Sigmoid colon (tissue), 4 donors: ENCODE results near the gene NNT.
"Not testable (repeated sequence)": the region's sequence is repeated elsewhere in the genome, so short reads cannot be mapped to it uniquely, and the experiment has no call there.

Experiments used
- EP300 ChIP-seq, 4 donors: sonication (generic); formaldehyde crosslinking; IDR thresholded peaks; one replicate each; pipeline ENCODE4 v1.6.1; 2017; ENCODE audit warnings: antibody characterized with exemption in 4 of 4
- TF ChIP-seq, protein P1 (sequence below), 4 experiments: fragments of 450-650 bp in 3 of 4; fragments of 200-600 bp in 1 of 4; IDR thresholded peaks; one replicate each; pipeline ENCODE4 v1.5.1; 2016 to 2019; ENCODE audit warnings: antibody characterized with exemption in 4 of 4, mild to moderate bottlenecking in 3 of 4, moderate library complexity in 2 of 4

DNA sequence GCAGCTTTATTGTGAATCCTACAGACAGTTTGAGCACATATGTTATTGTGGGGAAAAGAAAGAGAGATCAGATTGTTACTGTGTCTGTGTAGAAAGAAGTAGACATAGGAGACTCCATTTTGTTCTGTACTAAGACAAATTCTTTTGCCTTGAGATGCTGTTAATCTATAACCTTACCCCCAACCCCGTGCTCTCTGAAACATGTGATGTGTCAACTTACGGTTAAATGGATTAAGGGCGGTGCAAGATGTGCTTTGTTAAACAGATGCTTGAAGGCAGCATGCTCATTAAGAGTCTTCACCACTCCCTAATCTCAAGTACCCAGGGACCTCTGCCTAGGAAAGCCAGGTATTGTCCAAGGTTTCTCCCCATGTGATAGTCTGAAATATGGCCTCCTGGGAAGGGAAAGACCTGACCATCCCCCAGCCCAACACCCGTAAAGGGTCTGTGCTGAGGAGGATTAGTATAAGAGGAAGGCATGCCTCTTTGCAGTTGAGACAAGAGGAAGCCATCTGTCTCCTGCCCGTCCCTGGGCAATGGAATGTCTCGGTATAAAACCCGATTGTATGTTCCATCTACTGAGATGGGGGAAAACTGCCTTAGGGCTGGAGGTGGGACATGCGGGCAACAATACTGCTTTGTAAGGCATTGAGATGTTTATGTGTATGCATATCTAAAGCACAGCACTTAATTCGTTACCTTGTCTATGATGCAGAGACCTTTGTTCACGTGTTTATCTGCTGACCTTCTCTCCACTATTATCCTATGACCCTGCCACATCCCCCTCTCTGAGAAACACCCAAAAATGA, 22.4 kb upstream of the NNT start:
- TF ChIP-seq EP300 (IDR thresholded peaks at IDR 0.05): not testable (repeated sequence)
- TF ChIP-seq, protein P1, sequence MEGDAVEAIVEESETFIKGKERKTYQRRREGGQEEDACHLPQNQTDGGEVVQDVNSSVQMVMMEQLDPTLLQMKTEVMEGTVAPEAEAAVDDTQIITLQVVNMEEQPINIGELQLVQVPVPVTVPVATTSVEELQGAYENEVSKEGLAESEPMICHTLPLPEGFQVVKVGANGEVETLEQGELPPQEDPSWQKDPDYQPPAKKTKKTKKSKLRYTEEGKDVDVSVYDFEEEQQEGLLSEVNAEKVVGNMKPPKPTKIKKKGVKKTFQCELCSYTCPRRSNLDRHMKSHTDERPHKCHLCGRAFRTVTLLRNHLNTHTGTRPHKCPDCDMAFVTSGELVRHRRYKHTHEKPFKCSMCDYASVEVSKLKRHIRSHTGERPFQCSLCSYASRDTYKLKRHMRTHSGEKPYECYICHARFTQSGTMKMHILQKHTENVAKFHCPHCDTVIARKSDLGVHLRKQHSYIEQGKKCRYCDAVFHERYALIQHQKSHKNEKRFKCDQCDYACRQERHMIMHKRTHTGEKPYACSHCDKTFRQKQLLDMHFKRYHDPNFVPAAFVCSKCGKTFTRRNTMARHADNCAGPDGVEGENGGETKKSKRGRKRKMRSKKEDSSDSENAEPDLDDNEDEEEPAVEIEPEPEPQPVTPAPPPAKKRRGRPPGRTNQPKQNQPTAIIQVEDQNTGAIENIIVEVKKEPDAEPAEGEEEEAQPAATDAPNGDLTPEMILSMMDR (IDR thresholded peaks at IDR 0.05): not testable (repeated sequence)
